GM21390 (cell line): ENCODE measurements around the gene DAP.
"Not testable (repeated sequence)": the region's sequence is repeated elsewhere in the genome, so short reads cannot be mapped to it uniquely, and the experiment has no call there.

Experiments used
- ATAC-seq: cut with Tn5 transposase; IDR thresholded peaks from one replicate; pipeline ENCODE4 v1.9.1; 2021; ENCODE audit not compliant: unreplicated experiment

Gene DAP

DNA sequence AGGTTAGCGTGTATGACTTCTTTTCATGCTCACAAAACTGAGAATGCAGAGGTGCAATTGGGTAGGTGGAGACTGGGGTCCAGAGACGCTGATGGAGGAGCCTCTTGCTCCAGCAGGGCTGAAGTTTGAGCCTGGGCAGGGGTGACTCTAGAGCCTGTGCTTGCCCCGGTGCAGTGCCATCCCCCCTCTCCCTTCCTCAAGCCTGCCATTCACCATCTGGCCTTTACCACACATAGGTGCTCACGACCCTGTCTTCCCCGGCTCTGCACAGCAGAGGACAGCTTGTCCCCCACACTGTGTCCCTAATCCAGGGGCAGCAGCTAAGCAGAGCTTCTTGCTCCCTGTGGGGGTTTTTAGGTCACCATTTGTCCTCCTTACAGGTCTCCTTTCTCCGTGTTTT lies 86.5 kb downstream of the DAP start:
- no peak for ATAC-seq

GRCh38 chr5:10674096-10674495 lies 86.9 kb downstream of the DAP start:
- no peak for ATAC-seq

DNA sequence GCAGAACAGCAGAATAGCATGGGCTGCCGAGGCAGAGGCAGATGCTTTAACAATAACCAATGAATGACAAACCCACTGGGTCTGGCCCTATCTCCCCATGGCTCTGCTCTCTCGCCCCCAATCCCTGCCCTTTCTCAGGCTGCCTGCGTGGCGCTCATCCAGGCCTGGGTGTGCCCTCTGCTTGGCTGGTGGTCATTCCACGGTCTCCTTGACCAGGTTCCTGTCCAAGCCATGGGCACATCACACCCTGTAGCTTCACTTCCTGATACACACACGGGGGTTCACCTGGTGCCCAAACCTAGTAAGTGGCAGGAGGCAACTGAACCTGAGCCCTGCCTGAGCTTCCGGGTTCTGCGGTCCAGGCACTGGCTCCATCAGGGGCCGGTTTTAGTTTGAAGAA lies 87.6 kb downstream of the DAP start:
- no peak for ATAC-seq

DNA sequence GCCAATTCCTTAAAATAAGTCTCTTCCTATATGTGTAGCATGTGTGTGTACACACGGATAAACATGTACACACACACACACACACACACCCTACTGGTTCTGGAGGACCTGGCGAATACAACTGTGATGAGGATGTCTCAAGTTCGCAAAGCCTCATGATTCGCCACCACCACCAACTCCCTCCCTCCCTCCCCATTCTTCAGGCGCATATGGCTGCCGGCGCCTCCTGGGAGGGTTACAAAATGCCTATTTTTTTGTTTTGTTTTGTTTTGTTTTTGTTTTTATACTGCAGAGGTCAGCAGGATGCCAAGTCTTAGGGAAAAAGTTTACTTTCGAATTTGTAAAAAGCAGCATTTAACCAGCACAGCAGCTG lies 88.0 kb downstream of the DAP start:
- no peak for ATAC-seq

DNA sequence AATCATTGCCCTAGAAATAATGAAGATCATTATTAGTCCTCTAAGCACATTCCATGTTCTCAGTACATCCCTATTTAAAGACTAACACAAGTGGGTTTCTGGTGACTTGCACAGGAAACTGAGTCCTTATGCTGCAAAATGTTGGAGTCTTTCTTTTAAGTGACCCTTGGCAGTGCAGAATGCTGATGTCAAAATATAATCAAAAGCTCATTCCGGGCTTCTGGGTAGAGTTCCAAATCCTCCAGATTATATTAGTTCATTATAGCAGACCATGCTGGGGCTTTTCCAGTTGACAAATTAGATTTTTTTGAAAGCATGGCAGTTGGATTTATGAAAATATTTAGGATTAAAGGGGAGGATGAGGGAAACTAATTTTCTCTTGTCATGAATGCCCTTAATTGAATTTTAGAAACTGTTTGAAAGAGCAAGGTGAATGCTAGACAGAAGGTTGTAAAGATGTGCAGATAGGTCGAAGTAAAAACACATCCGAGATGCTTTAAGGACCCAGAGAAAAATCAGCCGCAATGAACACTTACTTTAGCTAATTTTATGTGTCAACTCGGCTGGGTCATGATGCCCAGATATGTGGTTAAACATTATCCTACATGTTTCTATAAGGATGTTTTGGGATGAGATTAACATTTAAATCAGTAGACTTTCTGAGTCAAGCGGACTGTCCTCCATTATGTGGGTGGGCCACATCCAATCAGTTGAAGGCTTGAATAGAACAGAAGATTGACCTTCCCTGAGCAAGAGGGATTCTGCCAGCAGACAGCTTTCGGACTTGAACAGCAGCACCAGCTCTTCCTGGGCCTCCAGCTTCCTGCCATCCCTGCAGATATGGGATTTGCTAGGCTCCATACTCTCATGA lies 88.7 kb downstream of the DAP start:
- ATAC-seq = no peak

DNA sequence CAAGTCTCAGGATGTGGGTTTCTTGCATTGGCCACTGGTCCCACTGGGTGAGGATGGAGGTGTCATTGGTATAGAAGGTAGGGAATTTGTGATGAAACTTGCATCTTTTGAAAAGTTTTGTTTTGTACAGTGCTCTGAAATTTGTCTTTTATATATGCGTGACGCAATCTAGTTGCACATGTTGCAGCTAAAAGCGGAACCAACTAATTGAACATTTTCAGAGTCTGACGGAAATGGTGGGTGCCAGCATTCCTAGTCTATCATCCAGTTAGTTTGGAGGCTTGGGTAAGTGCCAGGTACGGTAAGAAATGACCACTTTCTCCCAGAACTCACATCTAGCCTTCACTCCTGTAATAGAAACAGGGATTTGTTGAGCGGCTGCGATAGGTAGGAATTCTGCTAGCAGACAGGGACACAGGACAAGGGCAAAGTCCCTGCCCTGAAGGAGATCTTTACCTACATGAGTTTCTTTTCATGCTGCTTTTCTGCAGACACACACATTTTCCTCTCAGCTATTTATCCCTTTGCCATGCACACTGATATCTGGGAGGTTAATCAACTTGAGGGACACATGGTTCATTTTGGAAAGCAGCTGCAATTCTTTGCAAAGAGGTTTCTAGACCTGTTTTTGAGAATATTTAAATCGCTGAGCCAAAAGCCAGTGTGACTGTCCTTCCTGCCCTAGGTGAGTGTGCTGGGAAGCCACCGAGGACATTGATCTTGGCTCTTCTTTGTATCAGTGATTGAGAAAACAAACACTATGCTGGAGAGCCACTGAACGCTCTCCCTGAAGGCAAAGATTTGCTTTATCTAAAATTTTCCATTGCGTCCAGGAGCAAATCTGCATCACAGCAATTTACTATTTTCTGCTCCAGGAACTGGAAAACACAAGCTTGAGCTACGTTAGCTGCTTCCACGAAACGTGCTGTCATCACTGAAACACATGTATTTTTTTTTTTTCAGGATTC lies 89.7 kb downstream of the DAP start:
- no peak for ATAC-seq

DNA sequence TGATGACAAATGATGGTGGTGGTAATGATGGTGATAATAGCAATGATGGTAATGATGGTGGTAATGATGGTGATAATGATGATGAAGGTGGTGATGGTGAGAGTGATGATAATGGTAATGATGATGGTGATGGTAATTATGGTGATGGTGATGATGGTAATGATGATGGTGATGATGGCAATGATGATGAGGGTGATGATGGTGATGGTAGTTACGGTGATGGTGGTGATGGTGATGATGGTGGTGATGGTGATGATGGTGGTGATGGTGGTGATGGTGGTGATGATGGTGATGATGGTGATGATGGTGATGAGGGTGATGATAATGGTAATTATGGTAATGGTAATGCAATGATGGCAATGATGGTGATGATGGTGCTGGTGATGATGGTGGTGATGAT lies 91.1 kb downstream of the DAP start:
- ATAC-seq = no peak

GRCh38 chr5:10668697-10669096 lies 92.3 kb downstream of the DAP start:
- no peak for ATAC-seq

DNA sequence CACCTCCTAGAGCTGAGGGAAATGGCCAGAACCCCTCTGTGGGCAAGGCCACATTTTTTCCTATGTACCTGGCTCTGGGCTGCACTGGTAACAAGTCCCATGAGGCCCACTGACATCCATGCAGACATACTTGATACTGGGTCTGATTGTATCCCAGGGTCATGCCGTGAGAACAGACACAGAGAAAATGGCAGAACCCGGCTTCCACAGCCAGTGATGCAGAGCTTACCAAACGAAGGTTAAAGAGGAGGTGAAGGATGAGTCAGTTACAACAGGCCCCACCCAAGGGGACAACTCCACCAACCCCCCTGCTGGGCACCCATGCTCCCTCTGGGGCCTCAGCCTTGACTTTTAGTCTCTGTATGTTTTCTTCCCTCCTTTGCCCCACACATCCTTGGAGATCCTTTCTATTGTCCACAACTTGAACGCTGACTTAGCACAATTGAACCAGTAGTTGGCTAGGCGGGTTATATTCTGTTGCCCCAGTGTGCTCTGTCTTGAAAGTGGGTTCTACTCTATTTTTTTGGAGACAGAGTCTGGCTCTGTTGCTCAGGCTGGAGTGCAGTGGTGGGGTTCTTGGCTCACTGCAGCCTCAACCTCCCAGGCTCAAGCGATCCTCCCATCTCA lies 93.5 kb downstream of the DAP start:
- no peak for ATAC-seq

DNA sequence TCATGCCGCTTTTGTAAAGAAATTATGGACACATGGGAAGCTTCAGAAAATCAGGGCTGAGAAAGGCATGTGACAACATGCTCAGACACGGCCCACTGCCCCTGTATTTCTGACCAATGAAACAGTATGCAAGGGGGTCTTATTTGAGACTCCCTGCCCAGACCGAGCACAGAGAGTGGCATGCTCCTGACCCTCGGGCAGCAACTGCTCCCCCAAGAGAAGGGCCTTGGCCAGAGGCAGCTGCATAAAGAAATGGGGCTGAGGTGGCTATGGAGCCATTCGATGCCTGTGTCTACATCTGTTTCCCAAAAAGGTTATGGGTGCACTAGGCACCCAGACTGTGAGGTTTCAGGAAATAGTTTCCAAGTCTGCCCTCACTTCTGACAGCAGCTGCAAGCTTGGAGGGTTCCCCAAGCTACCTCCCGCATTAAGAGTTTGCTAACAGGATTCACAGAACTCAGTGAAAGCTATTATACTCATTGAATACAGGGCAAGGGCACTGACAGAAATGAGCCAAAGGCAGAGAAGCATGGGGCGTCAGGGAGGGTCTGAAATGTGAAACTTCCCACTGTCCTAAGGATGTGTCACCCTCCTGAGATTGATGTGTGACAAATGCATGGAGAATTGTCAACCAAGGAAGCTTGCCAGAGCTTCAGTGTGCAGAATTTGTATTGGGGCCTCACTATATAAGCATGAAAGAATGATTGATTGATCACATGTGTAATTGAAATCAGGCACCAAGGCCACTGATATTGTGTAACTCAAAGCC lies 94.3 kb downstream of the DAP start:
- no peak for ATAC-seq

- ATAC-seq = no peak
Observed at GRCh38 chr5:10665799-10666198, 95.2 kb downstream of the DAP start.

DNA sequence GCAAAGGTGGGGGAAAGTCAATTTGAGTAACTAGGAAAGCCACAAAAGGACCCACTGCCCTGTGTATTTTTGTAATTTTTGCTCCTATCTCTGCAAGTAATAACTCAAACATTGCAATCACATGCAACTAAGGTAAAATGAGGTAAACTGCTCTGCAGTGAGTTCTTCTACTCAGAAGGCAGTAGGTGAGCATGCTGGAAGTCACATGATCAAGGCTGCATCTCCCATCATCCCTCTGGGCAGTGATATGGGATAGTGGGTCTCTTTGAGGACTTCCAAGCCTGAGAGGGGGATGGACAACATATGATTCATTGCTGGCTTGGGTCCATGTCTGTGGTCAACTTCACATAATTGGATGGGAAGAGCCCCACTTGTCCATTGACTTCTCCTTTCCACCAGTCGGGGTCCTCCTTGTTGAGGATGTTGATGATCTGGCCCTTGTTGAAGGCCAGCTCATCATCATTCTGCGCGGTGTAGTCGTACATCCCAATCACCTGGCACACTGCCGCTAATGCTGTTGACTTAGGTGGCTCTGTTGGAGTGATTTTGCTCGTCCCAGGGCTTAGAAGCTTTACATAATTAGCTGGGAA lies 96.8 kb downstream of the DAP start:
- ATAC-seq = not testable (repeated sequence)

DNA sequence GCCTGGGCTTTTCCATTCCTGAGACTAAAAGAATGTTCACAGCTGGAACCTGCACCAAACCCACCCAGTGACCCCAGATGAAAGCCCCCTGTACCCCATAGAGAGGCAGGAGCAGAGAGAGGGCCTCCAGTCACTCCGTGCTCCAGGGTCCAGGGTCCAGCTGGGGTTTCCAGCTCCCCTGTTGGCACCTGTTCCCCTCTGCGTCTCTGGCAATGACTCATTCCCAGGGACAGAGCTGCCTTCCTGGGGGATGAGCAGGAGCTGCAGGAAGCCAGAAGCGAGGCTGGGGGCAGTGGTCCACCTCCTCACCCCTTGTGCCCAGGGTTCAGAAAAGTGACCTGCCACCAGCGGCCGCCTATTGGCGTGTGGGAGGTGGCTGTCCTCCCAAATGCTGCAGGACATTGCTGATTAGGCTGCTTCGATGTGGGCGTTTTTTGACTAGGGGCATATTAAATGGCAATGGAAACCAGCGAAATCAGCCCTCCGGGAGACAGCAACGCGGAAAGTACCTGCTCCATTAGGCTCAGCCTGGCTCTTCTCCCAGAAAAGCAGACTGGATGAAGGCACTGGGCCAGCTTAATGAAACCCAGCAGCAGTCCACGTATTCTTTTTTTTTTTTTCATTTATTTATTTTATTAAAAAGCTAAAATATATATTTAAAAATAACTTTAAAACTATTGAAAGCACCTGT lies 97.4 kb downstream of the DAP start:
- no peak for ATAC-seq

DNA sequence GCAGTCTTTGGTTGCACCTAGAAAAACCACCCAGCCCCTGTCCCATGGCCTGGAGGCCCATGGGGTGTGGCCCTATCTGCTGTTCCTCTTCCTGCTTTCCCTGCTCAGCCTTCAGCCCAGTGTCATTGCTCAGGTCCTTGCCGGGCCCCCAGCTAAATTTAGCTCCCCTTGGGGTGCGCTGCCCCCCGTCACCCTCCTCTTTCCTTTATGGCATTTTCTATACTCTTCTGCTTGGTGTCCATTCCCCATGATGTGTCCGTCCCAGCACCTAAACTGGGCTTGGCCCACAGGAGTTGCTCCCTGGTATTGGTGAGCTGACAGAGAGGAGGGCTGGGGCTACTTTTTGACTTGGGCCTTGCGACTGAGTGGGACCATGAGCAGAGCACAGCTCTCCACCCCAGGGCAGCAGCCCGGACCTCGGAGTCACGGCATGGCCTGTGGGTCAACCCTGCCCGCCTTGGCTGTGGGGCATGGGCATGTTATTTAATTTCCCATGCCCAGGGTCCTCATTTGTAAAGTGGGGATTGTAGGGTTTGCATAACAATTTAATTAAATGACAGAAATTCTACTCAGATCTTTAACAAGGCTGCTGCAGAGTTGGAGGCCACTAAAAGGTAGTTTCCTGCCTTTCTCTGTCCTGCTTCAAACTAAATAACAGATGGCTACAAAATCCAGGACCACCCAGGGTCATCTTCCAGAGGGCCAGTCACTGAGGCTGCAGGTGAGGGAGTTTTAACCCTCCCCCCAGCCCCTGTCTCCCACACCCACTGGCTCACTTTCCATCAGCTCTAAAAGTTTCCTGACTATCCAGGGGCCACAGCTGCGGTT lies 98.2 kb downstream of the DAP start:
- ATAC-seq = no peak

DNA sequence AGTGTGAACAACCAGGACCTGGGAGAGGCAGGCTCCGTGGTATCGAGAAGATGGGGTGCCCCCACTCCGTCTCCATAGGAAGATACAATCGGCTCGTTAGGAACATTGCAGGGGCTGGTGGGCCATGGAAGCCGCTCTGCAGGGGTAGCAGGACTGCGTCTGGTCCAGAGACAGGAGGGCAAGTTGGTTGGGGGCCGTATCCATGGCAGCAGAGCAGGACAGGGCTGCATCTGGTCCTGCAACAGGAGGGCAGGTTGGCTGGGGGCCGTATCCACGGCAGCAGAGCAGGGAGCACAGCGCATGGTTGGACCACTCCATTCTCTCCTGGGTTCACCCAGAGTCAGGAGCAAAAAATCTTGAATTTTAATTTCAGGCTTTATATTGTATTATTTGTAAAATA lies 99.0 kb downstream of the DAP start:
- ATAC-seq = no peak

DNA sequence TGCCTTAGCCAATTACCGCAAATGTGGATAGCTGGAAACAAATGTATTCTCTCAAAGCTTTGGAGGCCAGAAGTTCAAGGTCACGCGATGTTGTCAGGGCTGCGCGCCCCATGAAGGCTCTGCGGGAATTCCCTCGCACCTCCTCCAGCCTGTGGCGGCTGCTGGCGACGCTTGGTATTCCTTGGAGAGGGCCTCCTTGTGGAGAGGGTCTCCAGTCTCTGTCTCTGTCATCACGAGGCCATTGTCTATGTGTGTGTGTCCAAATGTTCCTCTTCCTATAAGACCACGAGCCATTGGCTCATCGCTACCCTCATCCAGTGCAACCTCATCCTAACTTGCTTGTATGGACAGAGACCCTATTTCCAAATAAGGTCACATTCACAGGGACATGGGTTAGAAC lies 99.6 kb downstream of the DAP start:
- no peak for ATAC-seq

DNA sequence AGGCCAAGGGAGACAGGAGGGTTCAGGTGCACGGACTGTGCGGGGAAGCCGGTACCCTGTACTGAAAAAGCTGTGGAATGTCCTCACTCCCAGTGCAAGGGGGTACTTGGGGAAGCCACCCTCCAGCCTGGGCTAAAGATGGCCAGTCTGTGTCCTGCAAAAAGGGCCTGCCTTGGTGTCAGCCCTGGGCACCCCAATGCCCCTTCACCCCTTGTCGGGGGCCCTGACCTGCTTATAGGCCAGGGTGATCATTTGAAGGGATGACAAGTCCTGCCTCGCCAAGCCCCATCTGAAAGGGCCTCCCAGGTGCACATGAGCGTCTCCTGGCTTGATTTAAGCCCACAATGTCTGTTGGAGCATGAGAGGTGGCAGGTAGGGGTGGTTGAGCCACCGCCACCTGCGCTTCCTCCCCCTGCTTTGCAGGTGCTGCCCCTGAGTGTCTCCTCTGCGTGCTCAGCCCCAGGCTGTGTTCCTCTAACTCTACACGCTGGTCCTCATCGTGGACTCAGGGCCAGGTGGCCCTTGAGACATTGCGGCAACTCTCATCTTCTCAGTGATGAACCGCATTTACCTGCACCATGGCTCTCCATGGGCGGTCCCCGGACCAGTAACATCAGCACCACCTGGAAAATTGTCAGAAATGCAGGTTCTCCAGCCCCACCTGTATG lies 100.2 kb downstream of the DAP start:
- ATAC-seq = no peak

DNA sequence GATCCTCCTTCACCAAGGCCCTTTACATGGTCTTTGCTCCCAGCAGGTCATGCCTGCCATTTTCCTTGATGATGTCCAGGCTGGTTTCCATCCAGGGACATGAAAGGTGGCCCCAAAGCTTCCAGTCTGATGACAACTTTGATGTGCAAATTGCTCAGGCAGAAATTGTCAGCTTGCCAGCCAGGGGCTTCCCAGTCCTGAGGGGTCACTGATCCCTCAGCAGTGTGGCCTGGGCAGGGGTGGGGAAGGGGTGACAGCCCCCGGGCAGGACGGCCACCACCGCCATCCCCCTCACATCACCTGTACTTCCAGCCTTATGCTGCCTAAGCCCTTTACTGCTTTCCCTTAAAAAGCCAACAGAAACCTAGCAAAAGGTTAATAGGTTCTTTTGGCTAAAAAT lies 100.9 kb downstream of the DAP start:
- ATAC-seq = no peak
